Chondrocyte (in vitro differentiated cells): ENCODE results near the gene DLL3. TPM values are rescaled to one million over a fixed set of nuclear protein-coding genes. Genes with fewer than 3 reads are reported as not detected.
A peak's percentile ranks its signal among the peaks of the same experiment; 100 is the strongest.

Source experiments
- DNase-seq: peaks from one replicate; pipeline ENCODE4 v3.0.0; 2021; ENCODE audit warnings: mixed read lengths, low spot score
- H3K27ac Mint-ChIP-seq: one replicate; pipeline ENCODE4 v1.8.0; 2021; ENCODE audit warnings: mild to moderate bottlenecking, moderate library complexity, mixed read lengths; ENCODE audit not compliant: unreplicated experiment
- H3K27me3 Mint-ChIP-seq: 2 replicates; pipeline ENCODE4 v1.8.0; 2021; ENCODE audit warnings: low read depth, mixed read lengths
- H3K36me3 Mint-ChIP-seq: 2 replicates; pipeline ENCODE4 v1.8.0; 2021; ENCODE audit warnings: low read depth, mixed read lengths
- H3K4me1 Mint-ChIP-seq: 2 replicates; pipeline ENCODE4 v1.8.0; 2021; ENCODE audit warnings: low read depth, mild to moderate bottlenecking, mixed read lengths
- H3K4me3 Mint-ChIP-seq: one replicate; pipeline ENCODE4 v1.8.0; 2021; ENCODE audit warnings: mild to moderate bottlenecking, moderate library complexity, mixed read lengths; ENCODE audit not compliant: unreplicated experiment
- H3K9me3 Mint-ChIP-seq: 2 replicates; pipeline ENCODE4 v1.8.0; 2021; ENCODE audit warnings: low read depth, mixed read lengths
- total RNA-seq: library from RNA; stranded (reverse); gene quantifications from 3 replicates; pipeline ENCODE4 v1.2.1, GENCODE V29; 2021
- TF ChIP-seq, protein P1 (sequence below): fragments of 200-600 bp; sonication (generic); IDR thresholded peaks from 2 replicates; pipeline ENCODE4 v1.5.0; 2021; ENCODE audit warnings: antibody characterized with exemption, mild to moderate bottlenecking, moderate library complexity

Gene DLL3
- total RNA-seq, 1 donor from 2014 or later, result 1.3 TPM

DNA sequence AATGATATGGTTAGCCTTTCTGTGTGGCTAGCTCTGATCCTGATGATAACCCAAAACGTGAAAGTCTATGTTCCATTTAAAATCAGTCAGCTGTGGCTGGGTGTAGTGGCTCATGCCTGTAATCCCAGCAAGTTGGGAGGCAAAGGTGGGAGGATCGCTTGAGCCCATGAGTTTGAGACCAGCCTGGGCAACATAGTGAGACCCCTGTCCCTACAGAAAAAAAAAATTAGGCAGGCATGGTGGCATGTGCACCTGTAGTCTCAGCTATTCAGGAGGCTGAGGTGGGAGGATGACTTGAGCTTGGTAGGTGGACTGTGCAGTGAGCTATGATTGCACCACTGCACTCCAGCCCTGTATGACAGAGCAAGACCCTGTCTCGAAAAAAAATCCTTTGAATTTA, 35.0 kb downstream of the DLL3 start:
- Mint-ChIP-seq H3K27ac (no peak overlapping the region), H3K9me3 (no peaks in the 10 kb centered on the region), H3K27me3 (no peaks in the 10 kb centered on the region), H3K4me1 (peaks cover 30% of the 10 kb centered on the region), H3K4me3 (no peak overlapping the region), H3K36me3 (peaks cover 1% of the 10 kb centered on the region)
- TF ChIP-seq, protein P1, sequence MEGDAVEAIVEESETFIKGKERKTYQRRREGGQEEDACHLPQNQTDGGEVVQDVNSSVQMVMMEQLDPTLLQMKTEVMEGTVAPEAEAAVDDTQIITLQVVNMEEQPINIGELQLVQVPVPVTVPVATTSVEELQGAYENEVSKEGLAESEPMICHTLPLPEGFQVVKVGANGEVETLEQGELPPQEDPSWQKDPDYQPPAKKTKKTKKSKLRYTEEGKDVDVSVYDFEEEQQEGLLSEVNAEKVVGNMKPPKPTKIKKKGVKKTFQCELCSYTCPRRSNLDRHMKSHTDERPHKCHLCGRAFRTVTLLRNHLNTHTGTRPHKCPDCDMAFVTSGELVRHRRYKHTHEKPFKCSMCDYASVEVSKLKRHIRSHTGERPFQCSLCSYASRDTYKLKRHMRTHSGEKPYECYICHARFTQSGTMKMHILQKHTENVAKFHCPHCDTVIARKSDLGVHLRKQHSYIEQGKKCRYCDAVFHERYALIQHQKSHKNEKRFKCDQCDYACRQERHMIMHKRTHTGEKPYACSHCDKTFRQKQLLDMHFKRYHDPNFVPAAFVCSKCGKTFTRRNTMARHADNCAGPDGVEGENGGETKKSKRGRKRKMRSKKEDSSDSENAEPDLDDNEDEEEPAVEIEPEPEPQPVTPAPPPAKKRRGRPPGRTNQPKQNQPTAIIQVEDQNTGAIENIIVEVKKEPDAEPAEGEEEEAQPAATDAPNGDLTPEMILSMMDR, result no peak
- DNase-seq, result no peak

DNA sequence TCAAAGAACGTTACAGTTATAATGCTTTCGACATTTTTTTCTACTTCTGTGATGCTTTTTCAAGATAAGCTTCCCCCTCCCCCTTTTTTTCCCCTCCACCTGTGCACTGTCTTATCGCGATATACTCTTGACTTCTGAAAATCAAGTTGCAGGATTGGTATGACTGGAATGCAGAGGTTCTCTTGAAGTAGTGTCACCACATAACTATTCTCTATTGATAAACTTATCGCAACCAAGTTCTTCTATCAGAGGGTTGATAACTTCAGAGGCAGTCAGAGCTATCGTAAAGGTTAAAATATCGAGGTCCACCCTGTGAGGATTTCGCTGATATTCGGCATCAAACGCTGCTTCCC, 40.4 kb downstream of the DLL3 start:
- H3K4me3 Mint-ChIP-seq, result peak overlapping the region; percentile 76
- H3K27ac Mint-ChIP-seq, result peak overlapping the region; percentile 92
- H3K4me1 Mint-ChIP-seq, result peaks cover 27% of the 10 kb centered on the region
- no peak for DNase-seq
- no peaks in the 10 kb centered on the region for H3K9me3 Mint-ChIP-seq
- TF ChIP-seq, protein P1, result no peak
- peaks cover 1% of the 10 kb centered on the region for H3K36me3 Mint-ChIP-seq
- H3K27me3 Mint-ChIP-seq, result peaks cover 5% of the 10 kb centered on the region

DNA sequence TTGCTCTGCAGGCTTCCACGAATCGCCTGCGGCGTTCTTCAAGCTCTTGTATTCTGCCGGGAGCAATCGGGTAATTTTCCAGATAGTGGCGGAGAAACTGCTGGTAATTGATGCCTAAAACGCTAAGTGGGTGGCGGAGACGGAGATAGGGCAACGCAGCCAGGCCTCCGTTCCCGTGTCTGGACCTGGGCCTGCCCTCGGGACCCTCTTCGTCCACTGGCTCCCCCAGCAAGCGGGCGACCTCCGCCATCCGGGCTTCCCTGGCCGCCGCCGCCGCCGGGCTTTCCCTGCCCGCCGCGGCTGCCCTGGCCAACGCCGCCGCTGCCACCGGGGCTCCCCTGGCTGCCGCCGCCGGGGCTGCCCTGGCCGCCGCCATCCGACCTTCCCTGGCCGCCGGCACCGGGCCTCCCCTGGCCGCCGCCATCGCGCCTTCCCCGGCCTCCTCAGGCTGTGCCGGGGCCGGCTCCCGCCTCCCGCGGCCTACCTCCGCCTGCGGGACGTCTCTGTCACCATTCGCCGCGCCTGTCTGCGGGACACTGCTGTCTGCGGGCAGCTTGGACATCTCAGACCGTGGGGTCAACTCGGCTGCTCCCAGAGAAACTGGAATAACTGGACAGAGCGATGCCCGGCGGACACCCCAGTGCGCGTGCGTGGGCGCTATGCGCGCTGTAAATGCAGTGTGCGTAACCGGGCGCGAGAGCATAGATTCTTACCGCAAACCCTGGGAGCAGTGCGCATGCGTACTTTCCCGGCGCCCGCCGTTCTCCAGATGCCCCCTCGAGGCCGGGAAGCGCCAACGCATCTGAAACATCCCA, 41.0 kb downstream of the DLL3 start, which contains the start of gene EID2:
TSS of gene EID2 (minus strand) at position 644 of the 815 bp plus-strand sequence. CDS start at position 562, 82 bp downstream.
- H3K27ac Mint-ChIP-seq, result peak within 1 kb of the TSS; percentile 96
- peak within 1 kb of the TSS; percentile 89 for H3K4me3 Mint-ChIP-seq
- peaks cover 5% of the 10 kb centered on the region for H3K27me3 Mint-ChIP-seq
- peaks cover 1% of the 10 kb centered on the region for H3K36me3 Mint-ChIP-seq
- H3K9me3 Mint-ChIP-seq, result no peaks in the 10 kb centered on the region
- DNase-seq, result peak; percentile 98
- TF ChIP-seq, protein P1, result peak; percentile 83
- H3K4me1 Mint-ChIP-seq, result peaks cover 27% of the 10 kb centered on the region

DNA sequence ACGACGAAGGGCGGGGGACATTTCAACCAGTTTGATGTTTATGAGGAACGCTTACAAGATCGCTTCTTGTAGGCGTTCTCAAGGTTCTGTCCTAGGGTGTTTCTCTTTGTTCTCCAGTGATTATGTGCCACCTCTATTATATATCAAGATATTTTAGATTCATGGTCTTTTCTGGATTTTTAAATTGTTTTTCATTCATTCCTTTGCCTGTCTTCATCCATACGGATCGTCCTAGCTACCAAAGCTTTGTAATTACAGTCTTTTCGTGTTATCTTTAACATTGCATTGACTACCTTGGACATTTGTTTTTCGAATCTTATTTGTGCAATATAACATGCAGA, 41.6 kb downstream of the DLL3 start:
- H3K36me3 Mint-ChIP-seq, result peaks cover 1% of the 10 kb centered on the region
- no peaks in the 10 kb centered on the region for H3K9me3 Mint-ChIP-seq
- peaks cover 27% of the 10 kb centered on the region for H3K4me1 Mint-ChIP-seq
- H3K27ac Mint-ChIP-seq, result no peak overlapping the region
- TF ChIP-seq, protein P1, result peak; percentile 46
- H3K27me3 Mint-ChIP-seq, result peaks cover 5% of the 10 kb centered on the region
- peak overlapping the region; percentile 89 for H3K4me3 Mint-ChIP-seq
- DNase-seq, result no peak

DNA sequence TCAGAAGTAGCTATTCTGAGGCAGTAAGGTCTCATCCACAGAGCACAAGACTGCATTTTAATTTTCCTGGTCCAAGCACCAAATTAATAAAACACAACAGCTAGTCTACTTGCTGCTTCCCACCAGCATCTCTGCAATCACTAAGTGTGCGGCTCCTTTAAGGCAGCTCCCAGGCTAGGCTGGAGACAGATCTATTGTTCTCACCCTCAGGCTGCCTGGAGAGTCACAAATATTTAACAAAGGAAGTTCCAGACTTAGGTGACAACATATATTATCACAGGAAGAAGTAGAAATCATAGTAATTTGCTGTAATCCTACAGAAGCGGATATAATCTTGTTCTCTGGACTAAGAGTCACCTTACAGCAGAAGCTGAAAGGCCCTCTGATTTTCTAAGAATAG, 43.5 kb downstream of the DLL3 start:
- Mint-ChIP-seq H3K4me3 (no peak overlapping the region), H3K27me3 (peaks cover 17% of the 10 kb centered on the region), H3K4me1 (peaks cover 23% of the 10 kb centered on the region), H3K9me3 (no peaks in the 10 kb centered on the region), H3K36me3 (no peaks in the 10 kb centered on the region), H3K27ac (no peak overlapping the region)
- no peak for DNase-seq
- TF ChIP-seq, protein P1, result no peak
